Astrocyte (in vitro differentiated cells and primary cell): Measurements from ENCODE around the gene PRRG1.
"Not testable (repeated sequence)": the region's sequence is repeated elsewhere in the genome, so short reads cannot be mapped to it uniquely, and the experiment has no call there.

Experiments
- CTCF ChIP-seq: IDR thresholded peaks from 2 replicates; pipeline ENCODE4 v1.5.1; 2011; ENCODE audit warnings: low read depth, mild to moderate bottlenecking, inconsistent platforms, low read length, moderate library complexity; ENCODE audit not compliant: insufficient read depth
- EZH2 ChIP-seq: IDR thresholded peaks from 2 replicates; pipeline ENCODE4 v1.6.1; 2012; ENCODE audit warnings: mild to moderate bottlenecking, low read length, inconsistent platforms; ENCODE audit not compliant: insufficient read depth

GRCh38 chrX:37498323-37498722, 149.2 kb downstream of the PRRG1 start:
- TF ChIP-seq CTCF, EZH2: not testable (repeated sequence)
